GM23338 (cell line): Measurements from ENCODE around the gene CCDC61. TPM values are rescaled to one million over a fixed set of nuclear protein-coding genes. Genes with fewer than 3 reads are reported as not detected.

Experiments used
- ATAC-seq: fragments of 200-7000 bp; cut with Tn5 transposase; 3 replicates; pipeline ENCODE4 v1.9.1; 2020
- DNase-seq: peaks from one replicate; pipeline ENCODE4 v3.0.0-alpha.2; 2015; ENCODE audit warnings: low spot score
- H2AFZ ChIP-seq: fragments of 200-600 bp; sonication (generic); 2 replicates; pipeline ENCODE4 v1.8.0; 2016; ENCODE audit warnings: antibody characterized with exemption, mild to moderate bottlenecking, moderate library complexity
- H3F3A ChIP-seq: fragments of 200-600 bp; sonication (generic); replicated peaks from 2 replicates; pipeline ENCODE4 v1.8.0; 2017; ENCODE audit warnings: antibody characterized with exemption, mixed run types, low read depth
- H3K27ac ChIP-seq: fragments of 200-600 bp; sonication (generic); 2 replicates; pipeline ENCODE4 v1.6.1; 2016; ENCODE audit warnings: low read depth
- H3K27me3 ChIP-seq: fragments of 200-600 bp; sonication (generic); 2 replicates; pipeline ENCODE4 v1.8.0; 2016; ENCODE audit warnings: mild to moderate bottlenecking, mixed run types, moderate library complexity; ENCODE audit not compliant: insufficient read depth
- H3K36me3 ChIP-seq: fragments of 200-600 bp; sonication (generic); 2 replicates; pipeline ENCODE4 v1.8.0; 2016; ENCODE audit warnings: mild to moderate bottlenecking; ENCODE audit not compliant: insufficient read depth
- H3K4me1 ChIP-seq: fragments of 200-600 bp; sonication (generic); 2 replicates; pipeline ENCODE4 v1.8.0; 2016; ENCODE audit warnings: mild to moderate bottlenecking, moderate library complexity; ENCODE audit not compliant: insufficient read depth
- H3K4me2 ChIP-seq: fragments of 200-600 bp; sonication (generic); 2 replicates; pipeline ENCODE4 v1.7.1; 2017; ENCODE audit warnings: mixed run types
- H3K4me3 ChIP-seq: fragments of 200-600 bp; sonication (generic); 2 replicates; pipeline ENCODE4 v1.6.1; 2016; ENCODE audit warnings: mixed run types
- H3K79me2 ChIP-seq: fragments of 200-600 bp; sonication (generic); replicated peaks from 2 replicates; pipeline ENCODE4 v1.8.0; 2017; ENCODE audit warnings: mild to moderate bottlenecking; ENCODE audit not compliant: insufficient read depth
- H3K9me2 ChIP-seq: fragments of 200-600 bp; sonication (generic); 2 replicates; pipeline ENCODE4 v1.8.0; 2017; ENCODE audit not compliant: insufficient read depth
- H4K20me1 ChIP-seq: fragments of 200-600 bp; sonication (generic); replicated peaks from 2 replicates; pipeline ENCODE4 v1.8.0; 2017; ENCODE audit warnings: mild to moderate bottlenecking; ENCODE audit not compliant: insufficient read depth
- H3K27ac Mint-ChIP-seq: 2 replicates; pipeline ENCODE4 v1.8.0; 2020; ENCODE audit warnings: inconsistent platforms, mild to moderate bottlenecking, moderate library complexity, mixed read lengths
- H3K27me3 Mint-ChIP-seq: 3 replicates; pipeline ENCODE4 v1.8.0; 2022; ENCODE audit warnings: low read depth, mild to moderate bottlenecking, moderate library complexity, mixed read lengths, inconsistent platforms; ENCODE audit not compliant: insufficient read depth, poor library complexity
- H3K36me3 Mint-ChIP-seq: 3 replicates; pipeline ENCODE4 v1.8.0; 2021; ENCODE audit warnings: low read depth, mild to moderate bottlenecking, inconsistent platforms, moderate library complexity, mixed read lengths
- H3K4me1 Mint-ChIP-seq: 3 replicates; pipeline ENCODE4 v1.8.0; 2020; ENCODE audit warnings: mild to moderate bottlenecking, inconsistent platforms, mixed read lengths
- H3K4me3 Mint-ChIP-seq: 3 replicates; pipeline ENCODE4 v1.8.0; 2021; ENCODE audit warnings: moderate library complexity, mild to moderate bottlenecking, inconsistent platforms, mixed read lengths
- H3K9me3 Mint-ChIP-seq: 3 replicates; pipeline ENCODE4 v1.8.0; 2020; ENCODE audit warnings: moderate library complexity, mild to moderate bottlenecking, inconsistent platforms, mixed read lengths
- CREB1 ChIP-seq: fragments of 250-450 bp; sonication (Bioruptor Pico); IDR thresholded peaks from 2 replicates; pipeline ENCODE4 v1.5.0; 2020; ENCODE audit warnings: low read depth, mild to moderate bottlenecking, moderate library complexity
- CTCF ChIP-seq, 2 experiments: fragments of 200-600 bp in 1 of 2; sonication (generic) in 1 of 2; conservative IDR thresholded peaks; 2 replicates each; pipeline versions ENCODE4 v1.5.1 to v1.6.1; 2016 to 2017; ENCODE audit warnings: antibody characterized with exemption in 2 of 2, low read depth in 2 of 2, mild to moderate bottlenecking in 2 of 2, moderate library complexity in 1 of 2
- ETS1 ChIP-seq: IDR thresholded peaks from 2 replicates; pipeline ENCODE4 v1.6.1; 2016; ENCODE audit warnings: antibody characterized with exemption
- EZH2 ChIP-seq: fragments of 200-600 bp; sonication (generic); IDR thresholded peaks from one replicate; pipeline ENCODE4 v1.8.0; 2017; ENCODE audit warnings: antibody characterized with exemption, mild to moderate bottlenecking, low read depth; ENCODE audit not compliant: unreplicated experiment
- EZH2phosphoT487 ChIP-seq: fragments of 200-600 bp; sonication (generic); IDR thresholded peaks from one replicate; pipeline ENCODE4 v1.8.1; 2018; ENCODE audit warnings: antibody characterized with exemption; ENCODE audit not compliant: unreplicated experiment
- JUNB ChIP-seq: IDR thresholded peaks from one replicate; pipeline ENCODE4 v1.6.1; 2016; ENCODE audit warnings: antibody characterized with exemption; ENCODE audit not compliant: unreplicated experiment
- NANOG ChIP-seq: IDR thresholded peaks from 2 replicates; pipeline ENCODE4 v1.6.1; 2016; ENCODE audit warnings: antibody characterized with exemption, borderline replicate concordance
- POLR2AphosphoS5 ChIP-seq: IDR thresholded peaks from 2 replicates; pipeline ENCODE4 v1.6.1; 2016; ENCODE audit warnings: antibody characterized with exemption, low read depth
- STAT1 ChIP-seq: IDR thresholded peaks from one replicate; pipeline ENCODE4 v1.6.1; 2016; ENCODE audit warnings: antibody characterized with exemption; ENCODE audit not compliant: unreplicated experiment
- ZNF114 ChIP-seq: fragments of 250-450 bp; sonication (Bioruptor Pico); IDR thresholded peaks from 2 replicates; pipeline ENCODE4 v1.5.0; 2020; ENCODE audit warnings: mild to moderate bottlenecking, moderate library complexity
- ZNF331 ChIP-seq: fragments of 250-450 bp; sonication (Bioruptor Pico); IDR thresholded peaks from 2 replicates; pipeline ENCODE4 v1.5.0; 2020; ENCODE audit warnings: low read depth, mild to moderate bottlenecking, moderate library complexity
- polyA plus RNA-seq: library from polyadenylated mRNA; unstranded; fragments of >200 nt; fragmentation: Nextera tagmentation; extraction: Ambion mirVana; gene quantifications from 2 replicates; pipeline ENCODE4 v1.2.1, GENCODE V29; 2016
- total RNA-seq: library from RNA; depleted of rRNA; stranded (reverse); fragments of >200 nt; shearing (Covaris generic); gene quantifications from 2 replicates; pipeline ENCODE4 v1.2.3, GENCODE V29; 2014
- TF ChIP-seq, protein P1 (sequence below): IDR thresholded peaks from one replicate; pipeline ENCODE4 v1.6.1; 2018; ENCODE audit warnings: antibody characterized with exemption; ENCODE audit not compliant: unreplicated experiment
- TF ChIP-seq, protein P2 (sequence below): fragments of 250-450 bp; sonication (Bioruptor Pico); IDR thresholded peaks from 2 replicates; pipeline ENCODE4 v1.5.0; 2020; ENCODE audit warnings: mild to moderate bottlenecking, moderate library complexity

CCDC61 gene
- total and polyA plus RNA-seq, 2 experiments from 2014 or later = 9.8 to 22.4 TPM

DNA sequence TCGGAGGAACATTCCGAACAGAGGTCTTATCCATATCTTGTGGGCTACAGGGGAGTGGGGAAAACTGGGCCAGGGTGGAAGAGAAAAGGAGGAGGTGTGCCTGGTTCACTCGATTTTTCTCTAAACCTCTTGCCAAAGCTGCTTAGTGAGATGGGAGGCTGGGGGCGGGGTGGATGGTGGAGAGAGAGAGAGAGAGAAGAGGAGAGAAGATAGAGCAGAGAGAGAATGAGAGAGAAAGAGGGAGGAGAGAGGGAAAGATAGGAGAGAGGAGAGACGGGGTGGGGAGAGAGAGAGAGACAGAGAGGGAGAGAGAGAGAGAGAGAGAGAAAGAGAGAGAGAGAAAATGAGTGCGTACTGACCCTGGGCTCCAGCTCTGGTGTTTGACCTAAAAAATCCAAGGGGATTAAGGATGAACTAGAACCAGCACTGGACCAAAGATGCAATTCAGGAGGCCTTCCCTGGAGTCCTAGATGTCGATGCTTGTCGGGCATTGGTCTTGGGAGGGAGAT is 35.7 kb upstream of the CCDC61 start:
- H3K27me3 Mint-ChIP-seq = peaks cover 24% of the 10 kb centered on the region
- 0 out of 2 replicates have a peak, but pooled peaks cover 3% of the 10 kb centered on the region for H3F3A ChIP-seq
- no peaks in the 10 kb centered on the region for H3K36me3 ChIP-seq
- peaks cover 5% of the 10 kb centered on the region; the same call in 1 of the 2 replicates for H4K20me1 ChIP-seq
- H3K27ac ChIP-seq = peak overlapping the region; percentile 29; the same call in 1 of the 2 replicates
- no peak for ATAC-seq
- no peak for DNase-seq
- H3K9me2 ChIP-seq = no peaks in the 10 kb centered on the region
- no peak overlapping the region for H3K27ac Mint-ChIP-seq
- H3K27me3 ChIP-seq = no peaks in the 10 kb centered on the region
- H3K4me2 ChIP-seq = no peak overlapping the region
- peaks cover 24% of the 10 kb centered on the region for H3K4me1 Mint-ChIP-seq
- H3K4me1 ChIP-seq = peaks cover 10% of the 10 kb centered on the region
- no peak overlapping the region for H2AFZ ChIP-seq
- TF ChIP-seq ZNF114 (CRISPR knock-in tag) = no peak
- TF ChIP-seq, protein P1, sequence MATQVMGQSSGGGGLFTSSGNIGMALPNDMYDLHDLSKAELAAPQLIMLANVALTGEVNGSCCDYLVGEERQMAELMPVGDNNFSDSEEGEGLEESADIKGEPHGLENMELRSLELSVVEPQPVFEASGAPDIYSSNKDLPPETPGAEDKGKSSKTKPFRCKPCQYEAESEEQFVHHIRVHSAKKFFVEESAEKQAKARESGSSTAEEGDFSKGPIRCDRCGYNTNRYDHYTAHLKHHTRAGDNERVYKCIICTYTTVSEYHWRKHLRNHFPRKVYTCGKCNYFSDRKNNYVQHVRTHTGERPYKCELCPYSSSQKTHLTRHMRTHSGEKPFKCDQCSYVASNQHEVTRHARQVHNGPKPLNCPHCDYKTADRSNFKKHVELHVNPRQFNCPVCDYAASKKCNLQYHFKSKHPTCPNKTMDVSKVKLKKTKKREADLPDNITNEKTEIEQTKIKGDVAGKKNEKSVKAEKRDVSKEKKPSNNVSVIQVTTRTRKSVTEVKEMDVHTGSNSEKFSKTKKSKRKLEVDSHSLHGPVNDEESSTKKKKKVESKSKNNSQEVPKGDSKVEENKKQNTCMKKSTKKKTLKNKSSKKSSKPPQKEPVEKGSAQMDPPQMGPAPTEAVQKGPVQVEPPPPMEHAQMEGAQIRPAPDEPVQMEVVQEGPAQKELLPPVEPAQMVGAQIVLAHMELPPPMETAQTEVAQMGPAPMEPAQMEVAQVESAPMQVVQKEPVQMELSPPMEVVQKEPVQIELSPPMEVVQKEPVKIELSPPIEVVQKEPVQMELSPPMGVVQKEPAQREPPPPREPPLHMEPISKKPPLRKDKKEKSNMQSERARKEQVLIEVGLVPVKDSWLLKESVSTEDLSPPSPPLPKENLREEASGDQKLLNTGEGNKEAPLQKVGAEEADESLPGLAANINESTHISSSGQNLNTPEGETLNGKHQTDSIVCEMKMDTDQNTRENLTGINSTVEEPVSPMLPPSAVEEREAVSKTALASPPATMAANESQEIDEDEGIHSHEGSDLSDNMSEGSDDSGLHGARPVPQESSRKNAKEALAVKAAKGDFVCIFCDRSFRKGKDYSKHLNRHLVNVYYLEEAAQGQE = no peak
- TF ChIP-seq JUNB = no peak
- TF ChIP-seq CREB1 (CRISPR knock-in tag) = no peak
- no peak for TF ChIP-seq NANOG
- no peak for TF ChIP-seq CTCF (conservative IDR thresholded peaks at IDR 0.05; ENCODE audit: low read depth in 2 of 2)
- TF ChIP-seq ZNF331 (CRISPR knock-in tag) = no peak
- TF ChIP-seq, protein P2, sequence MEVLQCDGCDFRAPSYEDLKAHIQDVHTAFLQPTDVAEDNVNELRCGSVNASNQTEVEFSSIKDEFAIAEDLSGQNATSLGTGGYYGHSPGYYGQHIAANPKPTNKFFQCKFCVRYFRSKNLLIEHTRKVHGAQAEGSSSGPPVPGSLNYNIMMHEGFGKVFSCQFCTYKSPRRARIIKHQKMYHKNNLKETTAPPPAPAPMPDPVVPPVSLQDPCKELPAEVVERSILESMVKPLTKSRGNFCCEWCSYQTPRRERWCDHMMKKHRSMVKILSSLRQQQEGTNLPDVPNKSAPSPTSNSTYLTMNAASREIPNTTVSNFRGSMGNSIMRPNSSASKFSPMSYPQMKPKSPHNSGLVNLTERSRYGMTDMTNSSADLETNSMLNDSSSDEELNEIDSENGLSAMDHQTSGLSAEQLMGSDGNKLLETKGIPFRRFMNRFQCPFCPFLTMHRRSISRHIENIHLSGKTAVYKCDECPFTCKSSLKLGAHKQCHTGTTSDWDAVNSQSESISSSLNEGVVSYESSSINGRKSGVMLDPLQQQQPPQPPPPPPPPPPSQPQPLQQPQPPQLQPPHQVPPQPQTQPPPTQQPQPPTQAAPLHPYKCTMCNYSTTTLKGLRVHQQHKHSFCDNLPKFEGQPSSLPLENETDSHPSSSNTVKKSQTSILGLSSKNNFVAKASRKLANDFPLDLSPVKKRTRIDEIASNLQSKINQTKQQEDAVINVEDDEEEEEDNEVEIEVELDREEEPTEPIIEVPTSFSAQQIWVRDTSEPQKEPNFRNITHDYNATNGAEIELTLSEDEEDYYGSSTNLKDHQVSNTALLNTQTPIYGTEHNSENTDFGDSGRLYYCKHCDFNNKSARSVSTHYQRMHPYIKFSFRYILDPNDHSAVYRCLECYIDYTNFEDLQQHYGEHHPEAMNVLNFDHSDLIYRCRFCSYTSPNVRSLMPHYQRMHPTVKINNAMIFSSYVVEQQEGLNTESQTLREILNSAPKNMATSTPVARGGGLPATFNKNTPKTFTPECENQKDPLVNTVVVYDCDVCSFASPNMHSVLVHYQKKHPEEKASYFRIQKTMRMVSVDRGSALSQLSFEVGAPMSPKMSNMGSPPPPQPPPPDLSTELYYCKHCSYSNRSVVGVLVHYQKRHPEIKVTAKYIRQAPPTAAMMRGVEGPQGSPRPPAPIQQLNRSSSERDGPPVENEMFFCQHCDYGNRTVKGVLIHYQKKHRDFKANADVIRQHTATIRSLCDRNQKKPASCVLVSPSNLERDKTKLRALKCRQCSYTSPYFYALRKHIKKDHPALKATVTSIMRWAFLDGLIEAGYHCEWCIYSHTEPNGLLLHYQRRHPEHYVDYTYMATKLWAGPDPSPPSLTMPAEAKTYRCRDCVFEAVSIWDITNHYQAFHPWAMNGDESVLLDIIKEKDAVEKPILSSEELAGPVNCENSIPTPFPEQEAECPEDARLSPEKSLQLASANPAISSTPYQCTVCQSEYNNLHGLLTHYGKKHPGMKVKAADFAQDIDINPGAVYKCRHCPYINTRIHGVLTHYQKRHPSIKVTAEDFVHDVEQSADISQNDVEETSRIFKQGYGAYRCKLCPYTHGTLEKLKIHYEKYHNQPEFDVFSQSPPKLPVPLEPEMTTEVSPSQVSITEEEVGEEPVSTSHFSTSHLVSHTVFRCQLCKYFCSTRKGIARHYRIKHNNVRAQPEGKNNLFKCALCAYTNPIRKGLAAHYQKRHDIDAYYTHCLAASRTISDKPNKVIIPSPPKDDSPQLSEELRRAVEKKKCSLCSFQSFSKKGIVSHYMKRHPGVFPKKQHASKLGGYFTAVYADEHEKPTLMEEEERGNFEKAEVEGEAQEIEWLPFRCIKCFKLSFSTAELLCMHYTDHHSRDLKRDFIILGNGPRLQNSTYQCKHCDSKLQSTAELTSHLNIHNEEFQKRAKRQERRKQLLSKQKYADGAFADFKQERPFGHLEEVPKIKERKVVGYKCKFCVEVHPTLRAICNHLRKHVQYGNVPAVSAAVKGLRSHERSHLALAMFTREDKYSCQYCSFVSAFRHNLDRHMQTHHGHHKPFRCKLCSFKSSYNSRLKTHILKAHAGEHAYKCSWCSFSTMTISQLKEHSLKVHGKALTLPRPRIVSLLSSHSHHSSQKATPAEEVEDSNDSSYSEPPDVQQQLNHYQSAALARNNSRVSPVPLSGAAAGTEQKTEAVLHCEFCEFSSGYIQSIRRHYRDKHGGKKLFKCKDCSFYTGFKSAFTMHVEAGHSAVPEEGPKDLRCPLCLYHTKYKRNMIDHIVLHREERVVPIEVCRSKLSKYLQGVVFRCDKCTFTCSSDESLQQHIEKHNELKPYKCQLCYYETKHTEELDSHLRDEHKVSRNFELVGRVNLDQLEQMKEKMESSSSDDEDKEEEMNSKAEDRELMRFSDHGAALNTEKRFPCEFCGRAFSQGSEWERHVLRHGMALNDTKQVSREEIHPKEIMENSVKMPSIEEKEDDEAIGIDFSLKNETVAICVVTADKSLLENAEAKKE (CRISPR knock-in tag) = no peak
- no peak for TF ChIP-seq ETS1
- TF ChIP-seq STAT1 = no peak
- TF ChIP-seq EZH2 = no peak
- TF ChIP-seq POLR2AphosphoS5 = no peak
- no peak for TF ChIP-seq EZH2phosphoT487
- no peaks in the 10 kb centered on the region for H3K79me2 ChIP-seq
- H3K4me3 ChIP-seq = no peak overlapping the region
- no peak overlapping the region; the same call in 2 of the 3 replicates for H3K4me3 Mint-ChIP-seq
- peaks cover 9% of the 10 kb centered on the region for H3K36me3 Mint-ChIP-seq
- H3K9me3 Mint-ChIP-seq = no peaks in the 10 kb centered on the region
